WI38 (cell line): ENCODE data around the gene PTPRU.

Source experiments
- H3K4me3 ChIP-seq: 2 replicates; pipeline ENCODE4 v1.5.1; 2011; ENCODE audit warnings: low read depth, mild to moderate bottlenecking, control low read depth, low read length
- TF ChIP-seq, protein P1 (sequence below): IDR thresholded peaks from 2 replicates; pipeline ENCODE4 v1.5.1; 2012; ENCODE audit warnings: low read depth, mild to moderate bottlenecking, control low read depth, low read length

Gene PTPRU

DNA sequence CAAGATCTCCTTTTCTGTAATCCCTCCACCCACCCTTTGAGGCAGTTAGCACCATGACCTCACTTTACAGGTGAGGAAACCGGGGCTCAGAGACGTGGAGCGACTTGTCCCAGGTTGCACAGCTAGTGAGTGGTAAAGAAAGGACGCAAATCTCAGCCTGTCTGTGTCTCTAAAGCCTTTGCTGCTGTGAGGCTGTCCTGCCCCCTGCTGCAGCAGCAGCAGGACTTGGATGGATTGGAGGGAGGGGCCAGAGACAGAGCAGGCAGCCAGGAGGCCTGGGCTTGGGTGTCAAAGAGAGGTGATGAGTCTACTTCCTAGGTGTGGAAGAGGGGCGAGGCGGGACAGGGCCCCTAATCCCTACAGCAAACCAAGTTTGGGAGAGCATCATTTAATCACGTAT lies 69.6 kb downstream of the PTPRU start:
- no peak overlapping the region for H3K4me3 ChIP-seq
- TF ChIP-seq, protein P1, sequence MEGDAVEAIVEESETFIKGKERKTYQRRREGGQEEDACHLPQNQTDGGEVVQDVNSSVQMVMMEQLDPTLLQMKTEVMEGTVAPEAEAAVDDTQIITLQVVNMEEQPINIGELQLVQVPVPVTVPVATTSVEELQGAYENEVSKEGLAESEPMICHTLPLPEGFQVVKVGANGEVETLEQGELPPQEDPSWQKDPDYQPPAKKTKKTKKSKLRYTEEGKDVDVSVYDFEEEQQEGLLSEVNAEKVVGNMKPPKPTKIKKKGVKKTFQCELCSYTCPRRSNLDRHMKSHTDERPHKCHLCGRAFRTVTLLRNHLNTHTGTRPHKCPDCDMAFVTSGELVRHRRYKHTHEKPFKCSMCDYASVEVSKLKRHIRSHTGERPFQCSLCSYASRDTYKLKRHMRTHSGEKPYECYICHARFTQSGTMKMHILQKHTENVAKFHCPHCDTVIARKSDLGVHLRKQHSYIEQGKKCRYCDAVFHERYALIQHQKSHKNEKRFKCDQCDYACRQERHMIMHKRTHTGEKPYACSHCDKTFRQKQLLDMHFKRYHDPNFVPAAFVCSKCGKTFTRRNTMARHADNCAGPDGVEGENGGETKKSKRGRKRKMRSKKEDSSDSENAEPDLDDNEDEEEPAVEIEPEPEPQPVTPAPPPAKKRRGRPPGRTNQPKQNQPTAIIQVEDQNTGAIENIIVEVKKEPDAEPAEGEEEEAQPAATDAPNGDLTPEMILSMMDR, result no peak

DNA sequence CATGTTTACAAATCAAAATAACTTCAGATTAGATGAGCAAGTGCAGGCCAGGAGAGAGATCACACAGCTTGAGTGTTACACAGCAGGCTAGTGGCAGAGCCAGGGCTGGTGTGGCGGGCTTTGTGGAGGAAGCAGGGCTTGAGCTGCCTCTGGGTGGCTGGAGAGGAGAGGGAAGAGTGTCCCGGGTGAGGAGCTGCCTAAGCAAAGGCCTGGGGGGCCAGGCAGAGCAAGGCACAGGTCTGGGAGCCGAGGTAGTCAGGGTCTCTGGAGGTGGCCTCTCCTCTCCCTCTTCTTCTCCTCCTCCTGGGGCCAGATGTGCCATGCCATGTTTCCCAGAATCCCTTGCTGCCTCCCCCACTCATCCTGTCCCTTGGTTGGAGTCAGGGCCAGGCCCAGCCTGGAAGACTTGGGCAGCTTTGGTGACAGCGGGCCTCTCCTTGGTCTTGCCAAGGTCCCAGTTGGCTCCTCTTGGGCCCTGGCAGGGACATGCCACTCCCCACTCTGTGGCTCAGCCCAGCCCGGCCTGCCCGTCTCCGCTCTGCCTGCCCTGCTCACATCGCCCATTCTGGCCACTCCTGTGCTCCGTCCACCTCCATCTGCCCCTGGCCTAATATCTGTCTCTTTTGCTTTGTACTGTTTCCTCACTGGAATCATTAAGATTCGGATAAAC lies 70.3 kb downstream of the PTPRU start:
- no peak overlapping the region for H3K4me3 ChIP-seq
- TF ChIP-seq, protein P1, result no peak

DNA sequence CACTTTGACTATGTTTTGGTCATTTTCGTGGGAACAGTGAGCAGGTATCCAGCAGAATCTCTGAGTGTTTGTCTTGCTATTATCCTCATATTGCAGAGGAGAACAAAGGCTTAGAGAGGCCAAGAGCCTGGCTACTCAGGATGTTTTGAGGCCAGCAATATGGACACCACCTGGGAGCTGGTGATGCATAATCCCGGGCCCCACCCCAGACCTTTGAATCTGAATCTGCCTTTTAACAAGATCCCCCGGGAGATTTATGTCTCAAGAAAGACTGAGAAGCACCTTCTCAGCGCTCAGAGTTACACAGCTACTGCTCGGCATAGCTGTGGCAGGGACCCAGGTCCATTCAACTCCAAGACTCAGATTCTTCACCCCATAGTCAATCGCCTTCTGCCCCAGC lies 72.8 kb downstream of the PTPRU start:
- TF ChIP-seq, protein P1, result no peak
- no peak overlapping the region for H3K4me3 ChIP-seq

DNA sequence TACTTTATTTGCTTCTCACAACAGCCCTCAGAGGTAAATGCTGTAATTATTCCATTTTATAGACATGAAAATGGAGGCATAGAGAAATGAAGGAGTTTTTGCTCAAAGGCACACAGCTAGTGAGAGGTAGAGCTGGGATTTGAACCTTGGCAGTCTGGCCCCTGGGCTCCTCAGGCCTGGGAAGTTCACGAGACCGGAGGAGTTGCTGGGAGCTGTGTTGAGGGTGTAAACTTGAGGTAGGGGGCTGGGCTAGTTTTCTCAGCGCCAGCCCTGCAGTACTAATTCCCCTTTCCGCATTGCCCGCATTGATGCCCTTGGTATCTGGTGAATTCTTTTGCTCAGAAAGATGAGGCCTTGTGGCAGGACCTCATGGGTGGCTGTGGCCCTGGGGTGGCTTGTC lies 73.3 kb downstream of the PTPRU start:
- H3K4me3 ChIP-seq, result no peak overlapping the region

DNA sequence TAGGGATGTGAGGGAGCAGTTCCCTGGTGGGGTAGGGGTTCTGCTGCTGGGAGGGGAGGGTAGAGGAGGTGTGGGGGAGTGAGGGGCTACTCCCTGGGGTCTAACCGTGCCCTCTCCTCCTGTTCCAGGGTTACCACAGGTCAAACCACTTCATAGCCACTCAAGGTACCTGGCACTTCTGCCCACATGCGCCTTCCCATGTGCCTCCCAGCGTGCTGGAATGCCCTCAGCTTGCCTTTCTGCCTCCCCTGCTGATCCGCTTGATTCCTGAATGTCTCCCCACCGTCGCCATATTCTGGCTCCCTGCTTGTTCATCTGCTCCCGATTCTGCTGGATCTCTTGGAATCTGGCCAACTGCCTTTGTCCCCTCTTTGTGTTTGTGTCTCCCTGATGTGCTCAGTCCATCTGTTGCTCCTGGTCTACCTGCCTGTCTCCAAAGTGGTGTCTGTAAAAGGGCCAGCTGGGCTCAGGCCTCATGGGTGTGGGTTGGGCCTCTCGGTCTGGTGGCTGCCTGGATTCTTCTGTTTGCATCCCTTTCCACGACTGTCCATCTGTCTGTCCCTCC lies 74.4 kb downstream of the PTPRU start:
- no peak overlapping the region for H3K4me3 ChIP-seq
- TF ChIP-seq, protein P1, result no peak

More for the DNA sequence above, 73.3 kb downstream of the PTPRU start:
- TF ChIP-seq, protein P1, result no peak

DNA sequence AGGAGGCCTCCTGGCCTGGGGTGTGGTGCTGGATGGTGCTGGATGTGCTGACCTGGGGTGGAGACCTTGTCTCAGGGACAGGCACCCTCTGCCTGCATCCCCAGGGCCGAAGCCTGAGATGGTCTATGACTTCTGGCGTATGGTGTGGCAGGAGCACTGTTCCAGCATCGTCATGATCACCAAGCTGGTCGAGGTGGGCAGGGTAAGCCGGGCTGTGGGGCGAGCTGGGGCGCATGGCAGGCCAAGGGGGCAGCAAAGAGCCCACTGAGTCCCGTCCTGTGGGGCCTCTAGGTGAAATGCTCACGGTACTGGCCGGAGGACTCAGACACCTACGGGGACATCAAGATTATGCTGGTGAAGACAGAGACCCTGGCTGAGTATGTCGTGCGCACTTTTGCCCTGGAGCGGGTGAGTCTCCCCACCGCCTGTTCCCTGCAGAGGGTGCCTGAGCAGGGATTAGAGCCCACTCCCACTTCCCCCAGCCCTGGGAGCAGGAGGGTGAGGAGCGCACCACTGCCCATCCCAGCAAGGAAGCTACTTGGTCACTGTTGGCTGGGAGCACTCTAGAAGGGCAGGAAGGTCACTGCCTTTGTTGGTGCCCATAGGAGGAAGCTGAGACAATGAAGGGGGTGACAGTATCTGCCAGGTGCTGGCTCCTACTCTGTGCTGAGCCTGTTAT lies 75.2 kb downstream of the PTPRU start:
- TF ChIP-seq, protein P1, result no peak
- no peak overlapping the region for H3K4me3 ChIP-seq
